Uterus (tissue), 4 donors: ENCODE measurements around the gene ZIC1. TPM values are rescaled to one million over a fixed set of nuclear protein-coding genes. Genes with fewer than 3 reads are reported as not detected.

Experiments
- DNase-seq, 2 donors: peaks; one replicate each; pipeline ENCODE4 v3.0.0-alpha.2; 2019 to 2020
- H3K27ac ChIP-seq, 2 donors: fragments of 200-600 bp; sonication (generic); 1 replicate in 1 of 2; 2 replicates in 1 of 2; pipeline ENCODE4 v1.5.1; 2016 to 2018
- H3K27me3 ChIP-seq, 2 donors: fragments of 200-600 bp; sonication (generic); one replicate each; pipeline ENCODE4 v1.5.1; 2018 to 2019; ENCODE audit warnings: control low read depth in 1 of 2
- H3K36me3 ChIP-seq, 2 donors: fragments of 200-600 bp; sonication (generic); one replicate each; pipeline ENCODE4 v1.5.1; 2019; ENCODE audit warnings: control low read depth in 1 of 2
- H3K4me1 ChIP-seq, 2 donors: fragments of 200-600 bp; sonication (generic); one replicate each; pipeline ENCODE4 v1.5.1; 2018 to 2019; ENCODE audit warnings: control low read depth in 1 of 2
- H3K4me3 ChIP-seq, 2 donors: fragments of 200-600 bp; sonication (generic); 1 replicate in 1 of 2; 2 replicates in 1 of 2; pipeline ENCODE4 v1.5.1; 2018 to 2019; ENCODE audit warnings: mild to moderate bottlenecking in 1 of 2
- H3K9me3 ChIP-seq, 2 donors: fragments of 200-600 bp; sonication (generic); one replicate each; pipeline ENCODE4 v1.5.1; 2019; ENCODE audit warnings: control low read depth in 1 of 2
- POLR2A ChIP-seq, 2 donors: fragments of 450-650 bp; IDR thresholded peaks; one replicate each; pipeline ENCODE4 v1.6.1; 2016; ENCODE audit warnings: antibody characterized with exemption in 2 of 2, mild to moderate bottlenecking in 1 of 2, moderate library complexity in 1 of 2
- intact Hi-C: fragments of 100-400 bp; cut with DNase I; formaldehyde crosslinking; loops from one replicate; pipeline ENCODE4 v1.15.1; 2023; ENCODE audit warnings: low total_unique reads
- total RNA-seq, 4 donors: library from RNA; depleted of rRNA in 3 of 4; stranded (reverse); fragments of >200 nt in 3 of 4; gene quantifications; one replicate each; pipeline versions ENCODE4 v1.1.0 to v1.2.4, GENCODE V29; 2014 to 2023
- TF ChIP-seq, protein P1 (sequence below), 4 experiments: fragments of 200-600 bp in 2 of 4; fragments of 450-650 bp in 2 of 4; sonication (generic) in 2 of 4; IDR thresholded peaks; one replicate each; pipeline ENCODE4 v1.5.1; 2016 to 2019; ENCODE audit warnings: antibody characterized with exemption in 4 of 4, mild to moderate bottlenecking in 2 of 4, moderate library complexity in 1 of 4
- donor health status: DM: yes; HTN: yes; CAD: no.

Gene ZIC1
- total RNA-seq, 4 donors from 2014 or later, result not detected

DNA sequence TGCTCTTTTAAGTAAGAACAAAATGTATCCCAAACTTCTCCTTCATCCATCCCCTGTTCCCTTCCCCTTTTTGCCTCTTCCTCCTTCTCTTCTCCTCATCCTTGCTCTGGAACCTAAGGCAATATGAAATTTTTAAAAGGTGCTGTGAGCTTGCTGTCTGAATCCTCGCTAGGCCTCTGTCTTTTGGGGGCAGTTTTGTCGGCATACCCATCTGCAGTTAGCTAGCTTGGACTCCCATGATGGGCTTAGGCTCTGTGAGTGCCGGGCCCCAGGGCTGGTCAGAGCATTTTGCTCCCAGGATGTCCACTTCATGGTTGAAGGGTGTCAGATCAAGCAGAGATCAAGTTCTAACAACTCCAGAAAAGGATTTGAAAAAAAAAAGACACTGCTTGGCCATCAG is 18.6 kb downstream of the ZIC1 start:
- DNase-seq, result no peak
- Histone ChIP-seq H3K9me3 (no peaks in the 10 kb centered on the region), H3K36me3 (no peaks in the 10 kb centered on the region), H3K4me3 (no peak overlapping the region), H3K27me3 (peaks cover 14 to 55% of the 10 kb centered on the region in 2 donors), H3K27ac (no peak overlapping the region), H3K4me1 (no peaks in the 10 kb centered on the region)
- no peak for TF ChIP-seq POLR2A (IDR thresholded peaks at IDR 0.05)
- intact Hi-C loops, result no loop called here

DNA sequence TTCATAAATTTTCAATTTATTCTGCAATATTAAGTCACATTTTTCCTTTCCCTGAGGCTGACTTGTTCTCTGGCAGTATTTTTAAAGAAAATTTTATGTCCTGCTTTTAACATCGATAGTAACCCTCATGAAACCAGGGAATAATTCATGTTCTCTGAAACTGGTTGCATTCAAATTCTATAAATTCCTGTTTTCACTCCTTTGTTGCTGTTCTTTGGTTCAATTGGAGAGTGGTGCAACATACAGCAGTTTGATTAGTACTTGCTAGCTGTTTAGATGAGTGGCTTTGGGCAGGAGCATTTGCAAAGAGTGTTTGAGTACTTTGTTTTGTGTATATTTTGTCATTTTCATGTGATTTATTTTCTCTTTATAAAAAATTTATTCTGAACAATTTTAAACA is 19.2 kb downstream of the ZIC1 start:
- Histone ChIP-seq H3K4me3 (no peak overlapping the region), H3K27ac (no peak overlapping the region), H3K36me3 (no peaks in the 10 kb centered on the region), H3K9me3 (no peaks in the 10 kb centered on the region), H3K27me3 (peaks cover 10 to 49% of the 10 kb centered on the region in 2 donors), H3K4me1 (no peaks in the 10 kb centered on the region)
- TF ChIP-seq POLR2A (IDR thresholded peaks at IDR 0.05), result no peak
- TF ChIP-seq, protein P1, sequence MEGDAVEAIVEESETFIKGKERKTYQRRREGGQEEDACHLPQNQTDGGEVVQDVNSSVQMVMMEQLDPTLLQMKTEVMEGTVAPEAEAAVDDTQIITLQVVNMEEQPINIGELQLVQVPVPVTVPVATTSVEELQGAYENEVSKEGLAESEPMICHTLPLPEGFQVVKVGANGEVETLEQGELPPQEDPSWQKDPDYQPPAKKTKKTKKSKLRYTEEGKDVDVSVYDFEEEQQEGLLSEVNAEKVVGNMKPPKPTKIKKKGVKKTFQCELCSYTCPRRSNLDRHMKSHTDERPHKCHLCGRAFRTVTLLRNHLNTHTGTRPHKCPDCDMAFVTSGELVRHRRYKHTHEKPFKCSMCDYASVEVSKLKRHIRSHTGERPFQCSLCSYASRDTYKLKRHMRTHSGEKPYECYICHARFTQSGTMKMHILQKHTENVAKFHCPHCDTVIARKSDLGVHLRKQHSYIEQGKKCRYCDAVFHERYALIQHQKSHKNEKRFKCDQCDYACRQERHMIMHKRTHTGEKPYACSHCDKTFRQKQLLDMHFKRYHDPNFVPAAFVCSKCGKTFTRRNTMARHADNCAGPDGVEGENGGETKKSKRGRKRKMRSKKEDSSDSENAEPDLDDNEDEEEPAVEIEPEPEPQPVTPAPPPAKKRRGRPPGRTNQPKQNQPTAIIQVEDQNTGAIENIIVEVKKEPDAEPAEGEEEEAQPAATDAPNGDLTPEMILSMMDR (IDR thresholded peaks at IDR 0.05), result no peak
- DNase-seq, result no peak
- intact Hi-C loops, result no loop called here

DNA sequence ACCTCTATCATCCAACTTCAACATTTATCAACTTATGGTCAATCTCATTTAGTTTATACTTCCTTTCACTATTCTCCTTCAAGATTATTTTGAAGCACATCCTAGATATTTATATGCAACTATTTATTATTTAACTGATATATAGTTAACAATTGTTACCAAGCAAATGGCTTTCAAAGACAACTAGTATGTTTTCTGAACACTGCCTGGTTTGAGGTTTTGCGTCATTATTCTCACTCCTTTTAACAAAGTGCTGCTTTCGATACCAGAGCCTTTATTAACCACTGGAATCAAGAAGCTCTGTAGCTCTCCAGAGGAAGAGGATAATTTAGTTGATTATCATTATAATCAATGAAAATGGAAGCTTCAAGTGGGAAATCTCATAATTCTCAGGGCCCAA is 19.6 kb downstream of the ZIC1 start:
- Histone ChIP-seq H3K27me3 (peaks cover 7 to 45% of the 10 kb centered on the region in 2 donors), H3K4me1 (no peaks in the 10 kb centered on the region), H3K4me3 (no peak overlapping the region), H3K9me3 (no peaks in the 10 kb centered on the region), H3K27ac (no peak overlapping the region), H3K36me3 (no peaks in the 10 kb centered on the region)
- DNase-seq, result no peak
- TF ChIP-seq POLR2A (IDR thresholded peaks at IDR 0.05), result no peak
- TF ChIP-seq, protein P1 (IDR thresholded peaks at IDR 0.05), result no peak
- intact Hi-C loops, result no loop called here

DNA sequence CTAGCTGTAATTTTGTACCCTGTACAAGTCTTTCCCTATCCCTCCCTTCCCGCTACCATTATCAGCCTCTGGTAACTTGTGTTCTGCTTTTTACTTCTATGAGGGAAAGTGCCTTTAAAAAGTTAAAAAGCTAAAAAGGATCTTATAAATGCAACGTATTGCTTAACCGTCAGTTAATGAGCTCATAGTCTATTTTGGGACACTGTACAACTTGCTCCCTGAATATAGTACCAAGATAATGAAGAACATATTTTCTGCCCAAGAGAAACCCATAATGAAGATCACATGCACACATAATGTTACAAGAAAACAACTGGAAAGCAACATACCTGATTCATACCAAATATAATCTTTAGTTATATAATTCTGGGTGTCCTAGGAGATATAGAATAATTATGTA is 22.6 kb downstream of the ZIC1 start:
- H3K9me3 ChIP-seq, result no peaks in the 10 kb centered on the region
- intact Hi-C loops, result no loop called here
- no peak for DNase-seq
- no peaks in the 10 kb centered on the region for H3K4me1 ChIP-seq
- H3K4me3 ChIP-seq, result no peak overlapping the region
- H3K27me3 ChIP-seq, result peaks cover 0 to 15% of the 10 kb centered on the region in 2 donors
- H3K27ac ChIP-seq, result no peak overlapping the region
- no peak for TF ChIP-seq POLR2A (IDR thresholded peaks at IDR 0.05)
- TF ChIP-seq, protein P1 (IDR thresholded peaks at IDR 0.05), result no peak
- H3K36me3 ChIP-seq, result no peaks in the 10 kb centered on the region

DNA sequence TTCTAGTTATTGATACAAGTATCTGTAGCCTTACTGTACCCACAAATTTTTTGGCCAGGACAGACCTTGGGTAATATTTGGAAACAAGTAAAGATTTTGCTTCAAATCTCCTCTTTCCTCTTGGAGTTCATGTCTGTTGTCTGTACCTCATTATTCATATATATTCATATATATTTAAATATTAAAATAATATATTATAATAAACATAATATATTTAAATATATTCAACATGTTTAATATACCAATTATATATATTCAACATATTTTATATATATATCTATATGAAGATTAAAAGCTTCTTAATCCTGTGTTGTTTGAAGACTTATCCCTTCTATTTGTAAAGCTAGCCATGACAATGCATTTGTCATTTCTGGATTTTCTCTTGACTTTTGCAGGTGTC is 38.1 kb downstream of the ZIC1 start:
- no peak for TF ChIP-seq POLR2A (IDR thresholded peaks at IDR 0.05)
- TF ChIP-seq, protein P1 (IDR thresholded peaks at IDR 0.05), result no peak
- intact Hi-C loops, result no loop called here
- Histone ChIP-seq H3K27ac (no peak overlapping the region), H3K9me3 (no peaks in the 10 kb centered on the region), H3K4me3 (no peak overlapping the region), H3K27me3 (no peaks in the 10 kb centered on the region), H3K4me1 (no peaks in the 10 kb centered on the region), H3K36me3 (no peaks in the 10 kb centered on the region)
- DNase-seq, result no peak

DNA sequence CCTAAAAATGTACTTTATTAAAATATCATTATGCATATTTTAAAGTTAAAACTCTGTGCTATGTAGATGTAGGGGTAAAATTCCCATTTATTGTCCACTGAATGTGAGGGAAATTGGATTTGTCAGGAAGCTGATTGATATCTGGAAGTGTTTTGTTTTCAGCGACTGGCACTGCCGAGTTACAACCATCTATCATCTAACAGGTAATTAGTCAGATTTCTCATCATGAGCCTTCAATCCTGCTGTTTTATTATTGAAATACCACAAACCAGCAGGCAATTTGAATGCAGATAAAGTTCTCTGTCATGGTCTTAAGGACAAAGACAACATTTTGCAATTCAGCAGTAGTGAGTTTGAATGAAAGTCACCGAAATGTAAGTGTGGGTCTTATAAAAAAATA is 40.5 kb downstream of the ZIC1 start:
- Histone ChIP-seq H3K36me3 (no peaks in the 10 kb centered on the region), H3K4me3 (no peak overlapping the region), H3K27me3 (no peaks in the 10 kb centered on the region), H3K9me3 (no peaks in the 10 kb centered on the region), H3K27ac (no peak overlapping the region), H3K4me1 (no peaks in the 10 kb centered on the region)
- intact Hi-C loops, result no loop called here
- DNase-seq, result no peak
- TF ChIP-seq, protein P1 (IDR thresholded peaks at IDR 0.05), result no peak
- no peak for TF ChIP-seq POLR2A (IDR thresholded peaks at IDR 0.05)
